8988T (cell line): ENCODE data around the gene ATP5ME.
"Not testable (repeated sequence)": the region's sequence is repeated elsewhere in the genome, so short reads cannot be mapped to it uniquely, and the experiment has no call there.

ENCODE experiments used
- DNase-seq: peaks from one replicate; pipeline ENCODE4 v3.0.0; 2011

Gene ATP5ME

GRCh38 chr4:683247-683897 is 9.3 kb upstream of the ATP5ME start:
- DNase-seq, result no peak

DNA sequence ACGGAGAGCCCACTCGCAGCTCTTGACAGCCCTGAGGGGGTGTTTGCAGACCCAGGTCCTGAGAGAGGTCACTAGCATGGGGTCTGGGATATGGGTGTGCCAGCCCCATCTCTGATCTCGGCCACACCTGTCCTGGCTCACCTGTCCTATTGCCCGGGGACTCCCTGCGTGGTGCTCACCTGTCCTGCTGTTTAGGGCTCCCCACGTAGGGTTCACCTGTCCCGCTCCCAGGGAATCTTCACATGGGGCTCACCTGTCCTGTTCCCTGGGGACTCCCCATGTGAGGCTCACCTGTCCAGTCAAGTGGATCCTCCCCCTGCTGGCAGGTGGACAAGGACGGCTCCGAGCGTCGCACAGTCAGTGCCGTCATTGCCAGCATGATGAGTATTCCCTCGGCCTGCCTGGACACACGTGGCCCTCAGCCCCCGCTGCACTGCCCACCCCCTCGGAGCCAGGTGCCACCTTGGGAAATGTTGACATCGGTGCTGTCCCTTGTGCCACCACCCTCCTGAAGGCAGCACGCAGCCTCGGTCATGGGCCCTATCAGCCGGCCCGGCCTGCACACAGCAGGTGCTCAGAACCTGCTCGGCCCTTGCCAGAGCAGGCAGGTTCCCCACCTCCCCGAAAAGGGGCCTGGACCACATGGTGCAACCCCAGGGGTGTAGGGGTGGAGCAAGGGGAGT is 8.6 kb upstream of the ATP5ME start:
- no peak for DNase-seq

DNA sequence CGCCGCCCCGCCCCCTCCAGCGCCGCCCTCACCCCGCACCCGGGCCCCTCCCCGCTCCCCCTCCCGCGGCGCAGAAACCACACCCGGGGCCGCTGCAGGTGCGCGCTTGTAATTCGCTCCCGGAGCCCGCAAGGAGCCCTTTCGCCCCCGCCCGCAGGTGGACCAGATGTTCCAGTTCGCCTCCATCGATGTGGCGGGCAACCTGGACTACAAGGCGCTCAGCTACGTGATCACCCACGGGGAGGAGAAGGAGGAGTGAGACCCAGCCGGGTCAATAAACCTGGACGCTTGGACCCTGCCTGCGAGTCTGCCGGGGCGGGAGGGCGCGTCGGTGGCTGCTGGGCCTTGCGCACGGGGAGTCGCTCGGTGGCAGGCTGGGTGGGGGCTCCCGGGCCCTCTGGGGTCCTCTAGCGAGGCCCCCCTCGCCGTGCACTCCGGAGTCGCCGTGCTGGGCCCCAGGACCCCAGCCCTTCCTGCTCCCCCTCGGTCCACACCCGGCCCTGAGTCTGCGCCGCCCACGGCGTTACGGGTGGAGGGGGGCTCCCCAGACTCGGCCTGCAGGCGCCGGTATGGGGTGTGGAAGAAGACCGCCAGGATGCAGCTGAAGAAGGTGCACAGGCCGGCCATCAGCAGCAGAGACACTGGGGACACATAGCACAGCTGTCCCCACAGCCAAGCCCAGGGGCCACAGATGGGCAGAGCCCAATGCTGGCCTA is 7.8 kb upstream of the ATP5ME start:
- no peak for DNase-seq

DNA sequence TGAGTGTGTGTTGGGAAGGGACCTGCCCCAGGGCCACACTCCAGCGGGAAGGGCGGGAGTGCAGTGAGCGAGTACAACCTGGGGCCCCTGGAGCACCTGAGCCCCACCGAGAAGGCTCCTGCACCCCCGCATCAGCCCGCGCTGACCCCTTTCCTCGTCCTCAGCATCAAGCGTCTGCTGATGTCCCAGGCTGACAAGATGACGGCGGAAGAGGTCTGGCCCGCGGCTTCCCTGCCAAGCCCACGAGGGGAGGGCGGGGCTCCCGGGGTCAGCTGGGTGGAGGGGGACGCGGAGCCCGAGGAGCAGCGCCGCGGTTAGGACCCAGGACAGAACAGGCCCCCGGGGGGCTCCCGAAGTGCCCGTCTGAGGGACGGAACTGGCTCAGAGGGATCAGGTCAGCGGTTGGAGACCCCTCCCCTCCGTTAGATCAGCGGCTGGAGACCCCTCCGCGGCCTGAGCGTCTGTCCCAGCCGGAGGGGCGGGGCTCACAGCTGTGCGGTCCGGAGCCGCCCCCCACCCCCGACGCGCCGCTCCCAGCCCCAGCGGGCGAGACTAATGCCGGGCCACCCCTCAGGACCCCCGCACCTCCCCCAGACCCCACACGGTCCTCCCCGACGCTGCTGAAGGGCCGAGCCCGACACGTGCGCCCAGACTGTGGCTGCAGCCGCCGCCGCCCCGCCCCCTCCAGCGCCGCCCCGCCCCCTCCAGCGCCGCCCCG is 7.0 kb upstream of the ATP5ME start:
- peak; percentile 93 for DNase-seq

DNA sequence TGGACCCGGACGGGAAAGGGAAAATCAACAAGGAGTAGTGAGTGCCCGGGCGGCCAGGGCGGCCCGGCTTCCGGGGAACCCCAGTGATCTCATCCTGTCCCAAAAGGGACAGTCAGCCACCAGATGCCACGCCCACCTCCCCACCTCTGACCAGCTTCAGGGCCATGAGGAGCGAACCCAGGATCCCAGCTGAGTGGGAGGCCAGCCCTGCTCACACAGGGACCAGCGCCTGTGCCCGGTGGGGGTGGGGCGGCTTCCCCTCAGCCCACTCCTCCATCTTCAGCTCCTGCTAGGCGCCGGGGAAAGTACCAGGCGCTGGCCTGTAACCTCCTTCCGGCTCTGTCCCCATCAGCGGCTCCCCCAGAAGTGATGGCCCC is 6.5 kb upstream of the ATP5ME start:
- no peak for DNase-seq

GRCh38 chr4:680091-680490 is 6.0 kb upstream of the ATP5ME start:
- DNase-seq, result no peak

DNA sequence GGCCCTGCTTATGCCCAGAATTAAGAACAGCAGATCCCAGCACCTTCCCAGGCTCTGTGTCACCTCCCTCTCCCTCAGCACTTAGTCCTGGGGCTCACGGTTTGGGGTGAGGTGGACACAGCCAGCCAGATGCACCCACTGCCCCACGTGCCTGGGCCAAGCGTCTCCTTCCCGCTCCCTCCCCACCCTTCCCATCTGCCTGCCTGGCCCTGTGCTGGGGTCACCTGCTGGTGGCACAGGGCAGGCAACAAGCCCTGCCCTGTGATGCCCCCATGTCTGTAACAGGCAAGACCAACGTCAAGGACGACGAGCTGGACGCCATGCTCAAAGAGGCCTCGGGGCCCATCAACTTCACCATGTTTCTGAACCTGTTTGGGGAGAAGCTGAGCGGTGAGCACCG is 5.6 kb upstream of the ATP5ME start:
- DNase-seq, result no peak

GRCh38 chr4:679104-679481 is 5.0 kb upstream of the ATP5ME start:
- DNase-seq, result no peak

- no peak for DNase-seq
Observed at GRCh38 chr4:678331-679103, 4.4 kb upstream of the ATP5ME start.

- no peak for DNase-seq
Observed at GRCh38 chr4:677431-678293, 3.6 kb upstream of the ATP5ME start.

DNA sequence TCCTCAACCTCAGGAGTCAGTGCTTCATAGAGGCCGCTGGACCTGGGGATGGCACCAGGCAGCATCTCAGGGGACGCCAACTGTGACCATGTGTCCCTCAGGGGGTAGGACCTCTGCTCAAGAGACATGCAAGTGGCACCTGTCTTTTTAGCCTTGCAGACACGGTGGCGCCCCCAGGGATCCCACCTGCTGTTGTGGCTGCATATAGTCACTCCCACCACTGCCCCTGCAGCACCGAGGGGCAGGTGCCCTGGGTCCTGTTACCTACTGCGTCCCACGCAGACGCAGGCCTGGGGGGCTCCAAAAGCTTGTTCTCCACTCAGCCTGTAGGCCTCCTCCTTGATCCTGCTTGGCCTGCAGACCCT is 2.8 kb upstream of the ATP5ME start:
- no peak for DNase-seq

GRCh38 chr4:675980-676870 is 2.1 kb upstream of the ATP5ME start:
- no peak for DNase-seq

DNA sequence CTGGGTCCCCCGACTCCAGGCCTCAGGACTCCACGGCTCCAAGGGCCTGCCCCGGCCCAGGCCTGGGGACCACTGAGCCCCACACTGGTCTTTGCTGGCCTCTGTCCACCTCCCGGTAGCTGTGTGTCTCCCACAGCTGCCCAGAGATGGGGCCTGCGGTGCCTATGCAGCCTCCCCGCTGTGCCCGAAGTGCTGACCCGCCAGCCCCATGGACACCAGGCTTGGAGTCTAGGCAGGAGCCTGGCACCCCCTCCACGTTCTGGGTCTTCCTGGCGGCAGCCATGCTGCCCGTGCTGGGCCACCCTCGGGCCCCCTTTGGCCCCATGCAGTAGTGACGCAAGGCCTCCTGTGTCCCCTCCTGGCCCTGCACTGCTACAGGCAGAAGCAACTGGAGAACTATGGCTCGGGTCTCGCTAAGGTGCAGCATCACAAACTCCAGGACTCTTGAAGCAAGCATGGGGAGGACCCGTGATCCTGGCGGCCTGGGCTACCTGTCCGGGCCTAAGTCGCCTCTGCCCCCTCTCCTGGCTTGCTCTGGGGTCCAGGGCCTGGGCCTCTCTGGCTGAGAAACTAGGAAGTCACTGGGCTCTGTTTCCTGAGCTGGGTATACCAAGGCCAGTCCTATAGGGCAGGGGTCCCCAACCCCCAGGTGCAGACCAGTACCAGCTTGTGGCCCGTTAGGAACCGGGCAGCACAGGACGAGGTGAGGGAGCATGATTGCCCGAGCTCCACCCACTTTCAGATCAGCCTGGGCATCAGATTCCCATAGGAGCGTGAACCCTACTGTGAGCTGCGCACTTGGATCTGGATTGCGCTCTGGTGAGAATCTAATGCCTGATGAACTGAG is 1.2 kb upstream of the ATP5ME start:
- DNase-seq, result no peak

DNA sequence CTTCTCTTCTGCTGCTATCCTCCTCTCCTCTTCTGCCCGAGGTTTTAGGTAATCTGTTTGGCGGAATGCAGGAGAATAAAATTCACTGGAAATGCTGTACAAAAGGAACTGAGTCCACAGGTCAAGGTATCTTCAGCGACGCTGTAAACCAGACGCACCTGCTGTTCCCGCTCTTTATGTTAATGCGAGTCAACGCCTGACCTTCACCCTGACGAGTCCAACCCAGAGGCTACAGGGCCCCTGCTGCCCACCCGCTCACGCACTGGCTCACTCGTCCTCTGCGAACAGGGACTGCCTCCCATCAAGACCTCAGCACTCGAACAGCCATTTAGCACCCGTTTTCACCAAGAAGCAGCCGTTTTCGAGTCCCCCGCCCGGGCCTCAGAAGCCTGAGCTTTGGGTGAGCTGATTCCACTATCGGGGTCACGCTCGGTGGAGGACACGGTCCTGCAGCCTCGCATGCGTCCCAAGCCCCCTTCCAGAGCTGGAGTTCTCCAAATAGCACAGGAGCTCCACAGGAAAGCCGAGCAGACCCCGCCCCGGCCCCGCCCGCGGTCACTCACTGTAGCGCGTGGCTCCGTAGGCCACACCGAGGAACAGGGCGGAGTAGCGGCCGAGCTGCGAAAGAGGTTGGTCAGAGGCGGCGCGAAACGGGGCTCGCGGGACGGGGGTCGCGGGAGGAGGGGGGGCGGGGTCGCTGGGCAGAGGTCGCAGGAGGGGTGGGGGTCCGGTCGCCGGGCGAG is 556 bp downstream of the ATP5ME start:
- no peak for DNase-seq

GRCh38 chr4:671769-672168 is 2.3 kb downstream of the ATP5ME start:
- DNase-seq, result no peak

GRCh38 chr4:669806-670559 is 4.1 kb downstream of the ATP5ME start:
- not testable (repeated sequence) for DNase-seq

DNA sequence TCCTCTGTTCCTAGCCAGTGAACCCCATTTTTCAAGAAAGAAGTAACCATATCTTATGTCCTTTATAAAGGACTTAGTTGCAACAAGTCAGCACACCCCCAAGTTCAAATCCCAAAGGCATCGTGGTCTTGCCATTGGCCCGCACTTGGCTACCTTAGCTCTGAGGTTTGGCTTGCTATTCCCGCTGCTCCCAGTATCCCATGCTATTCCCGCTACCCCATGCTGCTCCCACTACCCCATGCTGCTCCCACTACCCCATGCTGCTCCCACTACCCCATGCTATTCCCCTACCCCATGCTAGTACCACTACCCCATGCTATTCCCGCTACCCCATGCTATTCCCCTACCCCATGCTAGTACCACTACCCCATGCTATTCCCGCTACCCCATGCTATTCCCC is 5.9 kb downstream of the ATP5ME start:
- not testable (repeated sequence) for DNase-seq

DNA sequence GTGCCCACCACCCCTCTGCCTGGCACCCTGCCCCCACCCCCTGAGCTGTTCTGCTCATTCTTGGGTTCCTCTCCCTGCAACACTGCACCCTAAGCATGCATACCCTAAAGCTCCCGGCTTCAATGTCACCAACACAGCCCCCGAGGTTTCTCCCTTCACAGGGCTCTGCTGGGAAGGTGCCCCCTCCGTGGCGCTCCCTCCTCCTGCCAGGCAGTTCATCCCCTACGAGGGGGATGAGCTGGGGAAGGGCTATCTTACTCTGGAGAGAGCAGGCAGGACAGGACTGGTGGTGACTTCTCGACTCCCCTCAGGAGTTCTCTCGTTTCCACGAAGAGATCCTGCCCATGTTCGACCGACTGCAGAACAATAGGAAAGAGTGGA is 6.5 kb downstream of the ATP5ME start:
- no peak for DNase-seq
